CD14-positive monocyte (primary cell): ENCODE measurements around the gene CDA. TPM values are rescaled to one million over a fixed set of nuclear protein-coding genes. Genes with fewer than 3 reads are reported as not detected.

ENCODE experiments used
- DNase-seq, 3 donors: peaks; one replicate each; pipeline ENCODE4 v3.0.0-alpha.2; 2011 to 2022
- H2AFZ ChIP-seq: 2 replicates; pipeline ENCODE4 v1.6.0; 2012; ENCODE audit warnings: mild to moderate bottlenecking, low read depth, low read length, inconsistent platforms; ENCODE audit not compliant: insufficient read depth, poor library complexity, severe bottlenecking
- H3K27ac ChIP-seq, 2 donors: 1 replicate in 1 of 2; 2 replicates in 1 of 2; pipeline ENCODE4 v1.5.1; 2012 to 2013; ENCODE audit warnings: low read length in 2 of 2, control low read depth in 1 of 2, inconsistent platforms in 1 of 2, low read depth in 1 of 2, mild to moderate bottlenecking in 1 of 2
- H3K27me3 ChIP-seq, 2 donors: one replicate each; pipeline versions ENCODE4 v1.6.0 to v1.6.1; 2011 to 2013; ENCODE audit warnings: low read length in 2 of 2; ENCODE audit not compliant: control insufficient read depth in 2 of 2, insufficient read depth in 2 of 2
- H3K36me3 ChIP-seq, 2 donors: replicated peaks in 1 of 2; 1 replicate in 1 of 2; 2 replicates in 1 of 2; pipeline versions ENCODE4 v1.5.1 to v1.6.1; 2012 to 2013; ENCODE audit warnings: low read length in 2 of 2, control low read depth in 1 of 2, inconsistent platforms in 1 of 2, mild to moderate bottlenecking in 1 of 2; ENCODE audit not compliant: insufficient read depth in 2 of 2, control insufficient read depth in 1 of 2
- H3K4me1 ChIP-seq, 2 donors: 1 replicate in 1 of 2; 2 replicates in 1 of 2; pipeline versions ENCODE4 v1.5.1 to v1.6.1; 2012 to 2013; ENCODE audit warnings: low read length in 2 of 2, control low read depth in 1 of 2, inconsistent platforms in 1 of 2, mild to moderate bottlenecking in 1 of 2, moderate library complexity in 1 of 2; ENCODE audit not compliant: insufficient read depth in 2 of 2, control insufficient read depth in 1 of 2
- H3K4me2 ChIP-seq: replicated peaks from 2 replicates; pipeline ENCODE3; 2012; ENCODE audit warnings: low read length, moderate library complexity, mild to moderate bottlenecking; ENCODE audit not compliant: poor library complexity, severe bottlenecking; ENCODE audit errors: extremely low read depth
- H3K4me3 ChIP-seq, 3 experiments: fragments of 200-600 bp in 1 of 3; sonication (generic) in 1 of 3; replicated peaks in 1 of 3; 1 replicate in 2 of 3; 2 replicates in 1 of 3; pipeline ENCODE4 v1.5.1; 2011 to 2013; ENCODE audit warnings: low read length in 3 of 3, mild to moderate bottlenecking in 3 of 3, control low read depth in 2 of 3, low read depth in 2 of 3, inconsistent platforms in 1 of 3, moderate library complexity in 1 of 3
- H3K79me2 ChIP-seq: 2 replicates; pipeline ENCODE4 v1.6.0; 2012; ENCODE audit warnings: mild to moderate bottlenecking, control low read depth, inconsistent platforms, low read length, moderate library complexity; ENCODE audit not compliant: insufficient read depth
- H3K9ac ChIP-seq: 2 replicates; pipeline ENCODE4 v1.6.0; 2017; ENCODE audit warnings: low read length, mild to moderate bottlenecking; ENCODE audit not compliant: insufficient read depth, poor library complexity, severe bottlenecking
- H3K9me3 ChIP-seq, 2 donors: replicated peaks in 1 of 2; 1 replicate in 1 of 2; 2 replicates in 1 of 2; pipeline versions ENCODE4 v1.5.1 to v1.6.1; 2012 to 2013; ENCODE audit warnings: low read length in 2 of 2, control low read depth in 1 of 2; ENCODE audit not compliant: control insufficient read depth in 1 of 2, insufficient read depth in 1 of 2
- H4K20me1 ChIP-seq: 2 replicates; pipeline ENCODE4 v1.6.0; 2012; ENCODE audit warnings: mild to moderate bottlenecking, low read length, control low read depth, moderate library complexity; ENCODE audit not compliant: insufficient read depth
- H3K27ac Mint-ChIP-seq, 7 donors: one replicate each; pipeline ENCODE4 v1.8.0; 2020; ENCODE audit warnings: mild to moderate bottlenecking in 7 of 7, mixed read lengths in 7 of 7, moderate library complexity in 6 of 7, inconsistent platforms in 2 of 7
- H3K27me3 Mint-ChIP-seq, 3 donors: one replicate each; pipeline ENCODE4 v1.8.0; 2021 to 2022; ENCODE audit warnings: low read depth in 3 of 3, mild to moderate bottlenecking in 3 of 3, mixed read lengths in 3 of 3, moderate library complexity in 3 of 3, inconsistent platforms in 1 of 3
- H3K36me3 Mint-ChIP-seq, 2 donors: one replicate each; pipeline ENCODE4 v1.8.0; 2020; ENCODE audit warnings: mixed read lengths in 2 of 2, inconsistent platforms in 1 of 2, mild to moderate bottlenecking in 1 of 2
- H3K4me1 Mint-ChIP-seq: one replicate; pipeline ENCODE4 v1.8.0; 2020; ENCODE audit warnings: mild to moderate bottlenecking, mixed read lengths
- H3K4me3 Mint-ChIP-seq, 2 donors: one replicate each; pipeline ENCODE4 v1.8.0; 2020; ENCODE audit warnings: mild to moderate bottlenecking in 2 of 2, mixed read lengths in 2 of 2, moderate library complexity in 1 of 2
- H3K9me3 Mint-ChIP-seq, 7 donors: one replicate each; pipeline ENCODE4 v1.8.0; 2020 to 2022; ENCODE audit warnings: mixed read lengths in 7 of 7, mild to moderate bottlenecking in 6 of 7, moderate library complexity in 6 of 7, inconsistent platforms in 2 of 7
- WGBS: methylation state at CpG from one replicate; pipeline ENCODE4 v1.1.5; 2013; ENCODE audit warnings: missing lambda C conversion rate; ENCODE audit not compliant: insufficient coverage; 5-methylcytosine and 5-hydroxymethylcytosine counted together
- intact Hi-C, 2 donors: fragments of 100-400 bp; cut with micrococcal nuclease; formaldehyde crosslinking; loops; one replicate each; pipeline versions ENCODE4 v1.15.0 to v1.15.1; 2023
- polyA plus RNA-seq, 3 donors: library from polyadenylated mRNA; depleted of rRNA in 1 of 3; unstranded in 2 of 3; stranded (reverse) in 1 of 3; fragments of 300-500 nt in 2 of 3; fragments of >200 nt in 1 of 3; fragmentation: Illumina TruSeq in 2 of 3; gene quantifications; 1 replicate in 2 of 3; 2 replicates in 1 of 3; pipeline ENCODE4 v1.2.3, GENCODE V29; 2012 to 2021
- TF ChIP-seq, protein P1 (sequence below): fragments of 200-600 bp; IDR thresholded peaks from one replicate; pipeline ENCODE4 v1.8.0; 2022; ENCODE audit warnings: antibody characterized with exemption, mild to moderate bottlenecking

CDA gene
- polyA plus RNA-seq, 3 donors = 113 to 348 (median 217) TPM

DNA sequence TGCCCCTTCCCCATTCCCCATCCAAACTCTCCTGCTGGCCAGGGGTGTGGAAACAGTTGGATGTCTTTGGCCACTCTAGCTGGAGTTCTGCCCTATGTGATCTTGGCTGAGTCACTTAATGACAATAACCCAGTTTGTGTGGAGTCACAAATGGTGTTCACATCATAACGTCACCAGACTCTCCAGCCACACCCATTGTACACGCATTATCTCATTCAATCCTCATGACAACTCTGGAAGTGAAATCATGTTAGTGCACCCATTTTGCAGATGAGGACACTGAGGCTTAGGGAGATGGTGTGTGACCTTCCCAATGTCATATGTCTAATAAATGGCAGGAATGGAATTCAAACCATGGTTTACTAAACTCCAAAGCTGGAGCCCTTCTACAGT is 1.2 kb upstream of the CDA start:
- TF ChIP-seq, protein P1, sequence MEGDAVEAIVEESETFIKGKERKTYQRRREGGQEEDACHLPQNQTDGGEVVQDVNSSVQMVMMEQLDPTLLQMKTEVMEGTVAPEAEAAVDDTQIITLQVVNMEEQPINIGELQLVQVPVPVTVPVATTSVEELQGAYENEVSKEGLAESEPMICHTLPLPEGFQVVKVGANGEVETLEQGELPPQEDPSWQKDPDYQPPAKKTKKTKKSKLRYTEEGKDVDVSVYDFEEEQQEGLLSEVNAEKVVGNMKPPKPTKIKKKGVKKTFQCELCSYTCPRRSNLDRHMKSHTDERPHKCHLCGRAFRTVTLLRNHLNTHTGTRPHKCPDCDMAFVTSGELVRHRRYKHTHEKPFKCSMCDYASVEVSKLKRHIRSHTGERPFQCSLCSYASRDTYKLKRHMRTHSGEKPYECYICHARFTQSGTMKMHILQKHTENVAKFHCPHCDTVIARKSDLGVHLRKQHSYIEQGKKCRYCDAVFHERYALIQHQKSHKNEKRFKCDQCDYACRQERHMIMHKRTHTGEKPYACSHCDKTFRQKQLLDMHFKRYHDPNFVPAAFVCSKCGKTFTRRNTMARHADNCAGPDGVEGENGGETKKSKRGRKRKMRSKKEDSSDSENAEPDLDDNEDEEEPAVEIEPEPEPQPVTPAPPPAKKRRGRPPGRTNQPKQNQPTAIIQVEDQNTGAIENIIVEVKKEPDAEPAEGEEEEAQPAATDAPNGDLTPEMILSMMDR = no peak
- no peak overlapping the region for H3K4me3 Mint-ChIP-seq
- peaks cover 11 to 17% of the 10 kb centered on the region in 2 donors for H3K36me3 Mint-ChIP-seq

DNA sequence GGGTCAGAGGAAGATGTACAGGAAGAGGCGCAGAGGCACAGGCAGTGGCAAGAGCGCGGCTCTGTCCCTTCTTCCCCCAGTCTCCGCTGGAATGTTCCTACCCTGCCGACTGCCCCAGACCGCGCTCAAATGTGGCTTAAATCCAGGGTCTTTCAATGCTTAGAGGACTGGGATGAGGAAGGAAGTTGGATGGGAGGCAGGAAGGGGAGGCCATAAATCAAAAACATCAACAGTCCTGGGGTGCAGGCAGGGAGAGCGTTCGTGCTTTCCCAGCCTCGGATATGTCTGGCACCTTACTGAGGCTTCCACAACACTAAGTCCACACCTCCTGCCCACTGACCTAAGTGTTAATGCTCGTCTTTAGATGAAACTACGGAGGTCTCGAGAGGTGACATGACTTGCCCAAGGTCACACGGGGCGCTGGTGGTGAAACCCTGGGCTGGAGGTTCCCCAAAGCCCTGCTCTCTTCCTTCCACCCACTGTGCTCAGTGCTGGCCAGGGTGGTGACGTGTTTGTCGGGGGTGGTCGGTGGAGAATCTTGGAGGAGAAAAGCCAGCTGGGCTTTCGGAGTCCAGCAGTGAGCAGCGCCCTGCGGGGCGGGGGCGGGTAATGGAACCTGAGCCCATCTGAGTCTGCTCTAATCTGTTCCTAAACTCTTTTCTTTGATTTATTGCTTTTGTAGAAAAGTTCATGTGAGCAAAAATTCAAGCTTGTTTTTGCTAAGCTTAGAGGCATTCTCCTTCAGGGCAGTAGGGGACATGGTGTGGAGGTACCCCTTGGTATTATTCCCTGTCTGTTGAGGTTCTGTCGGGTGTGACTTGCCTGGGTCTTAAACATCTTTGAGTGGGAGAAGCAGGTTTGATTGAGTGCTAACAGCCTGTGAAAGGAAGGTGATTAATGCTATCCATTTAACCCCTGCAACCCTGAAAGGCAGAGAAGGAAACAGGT is 708 bp downstream of the CDA start:
- no peaks in the 10 kb centered on the region for H3K9me3 ChIP-seq
- peaks cover 33% of the 10 kb centered on the region for H4K20me1 ChIP-seq
- peak overlapping the region; percentile 60 to 84 (median 79) for H3K4me3 ChIP-seq
- Mint-ChIP-seq H3K9me3 (peaks cover 0 to 3% (median 0%) of the 10 kb centered on the region in 7 donors), H3K27ac (peak overlapping the region; percentile 95 to 99 (median 97)), H3K4me3 (peak overlapping the region; percentile 91), H3K27me3 (peaks cover 0 to 4% (median 1%) of the 10 kb centered on the region in 3 donors), H3K36me3 (peaks cover 28 to 37% of the 10 kb centered on the region in 2 donors), H3K4me1 (peaks cover 76% of the 10 kb centered on the region)
- 4% methylated on average over 17 of the region's 24 CpGs for WGBS
- H3K36me3 ChIP-seq = peaks cover 20 to 35% of the 10 kb centered on the region in 2 donors
- H3K27ac ChIP-seq = peak overlapping the region; percentile 93 to 98
- H3K79me2 ChIP-seq = peaks cover 59% of the 10 kb centered on the region
- peak overlapping the region; percentile 75 for H3K4me2 ChIP-seq
- DNase-seq = peak; percentile 77 to 88 (median 78)
- no peaks in the 10 kb centered on the region for H3K27me3 ChIP-seq
- TF ChIP-seq, protein P1 = no peak
- intact Hi-C loops = no loop called here
- peak overlapping the region; percentile 79 for H3K9ac ChIP-seq
- peaks cover 48 to 63% of the 10 kb centered on the region in 2 donors for H3K4me1 ChIP-seq
- H2AFZ ChIP-seq = peak overlapping the region; percentile 58

More for the DNA sequence above, 1.2 kb upstream of the CDA start:
- Histone ChIP-seq H2AFZ (no peak overlapping the region), H3K9me3 (no peaks in the 10 kb centered on the region), H3K4me1 (peaks cover 44 to 54% of the 10 kb centered on the region in 2 donors), H3K79me2 (peaks cover 39% of the 10 kb centered on the region), H3K27ac (peak overlapping the region in 1 of 2 donors; percentile 93), H3K27me3 (no peaks in the 10 kb centered on the region), H3K4me2 (no peak overlapping the region), H4K20me1 (peaks cover 20% of the 10 kb centered on the region), H3K36me3 (peaks cover 2 to 16% of the 10 kb centered on the region in 2 donors), H3K4me3 (no peak overlapping the region), H3K9ac (no peak overlapping the region)
- peak; percentile 69 to 88 (median 75) for DNase-seq
- Mint-ChIP-seq H3K9me3 (peaks cover 0 to 3% (median 0%) of the 10 kb centered on the region in 7 donors), H3K27me3 (peaks cover 0 to 5% (median 1%) of the 10 kb centered on the region in 3 donors), H3K4me1 (peaks cover 59% of the 10 kb centered on the region), H3K27ac (peak overlapping the region; percentile 95 to 99 (median 97))
- intact Hi-C loops = loop anchor here in 1 of 2 donors (1.0 kb wide), 1 partner anchor 17 kb away; no protein-coding TSS in a partner anchor
- WGBS = no CpG with 5 or more reads among the region's 2 CpGs
